Measurements from ENCODE around the gene HES7.
"Not testable (repeated sequence)": the region's sequence is repeated elsewhere in the genome, so short reads cannot be mapped to it uniquely, and the experiment has no call there.

Gene HES7

GRCh38 chr17:8095361-8095760, 28.5 kb downstream of the HES7 start:
- DNase-seq: no peak

GRCh38 chr17:8091033-8091687, 32.7 kb downstream of the HES7 start:
- DNase-seq: peak in 1 of 2 donors; percentile 35

DNA sequence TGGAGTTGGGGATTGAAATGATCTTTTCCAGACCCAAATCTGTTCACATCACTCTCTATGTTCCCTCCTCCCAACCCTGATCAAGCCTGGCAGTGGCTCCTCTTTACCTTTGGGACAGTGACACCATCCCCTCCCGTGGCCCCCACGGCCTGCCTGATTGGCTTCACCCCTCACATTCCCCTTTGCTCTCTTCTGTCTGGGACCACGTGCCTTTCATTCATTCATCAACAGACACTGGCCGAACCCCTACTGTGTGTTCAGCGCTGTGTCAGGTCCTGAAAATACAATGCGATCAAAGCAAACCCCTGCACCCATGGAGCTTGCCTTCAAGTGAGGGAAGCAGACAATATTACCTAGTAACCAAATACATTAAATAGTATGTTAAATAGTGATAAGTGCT, 34.2 kb downstream of the HES7 start:
- no peak for DNase-seq

DNA sequence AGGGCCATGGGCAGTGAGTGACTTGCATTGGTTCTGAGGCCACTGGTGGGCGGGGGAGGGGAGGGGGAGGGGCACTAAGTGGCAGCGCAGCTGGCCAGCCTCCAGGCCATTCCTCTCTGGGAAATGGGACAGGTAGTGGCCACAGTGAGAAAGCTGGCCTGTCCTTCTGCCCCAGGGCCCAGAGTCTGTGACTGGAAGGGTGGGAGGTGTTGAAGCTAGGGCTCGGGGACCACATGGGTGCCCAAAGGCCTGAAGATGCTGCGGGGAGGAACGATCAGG, 36.0 kb downstream of the HES7 start:
- no peak for DNase-seq

- no peak for DNase-seq
These were observed 36.6 kb downstream of the HES7 start, which contains the start of gene ALOX12B for GRCh38 chr17:8087075-8087951. Gene ALOX12B, minus strand, starts transcription at chr17:8087716. Its CDS starts 274 bp downstream, at chr17:8087442.

DNA sequence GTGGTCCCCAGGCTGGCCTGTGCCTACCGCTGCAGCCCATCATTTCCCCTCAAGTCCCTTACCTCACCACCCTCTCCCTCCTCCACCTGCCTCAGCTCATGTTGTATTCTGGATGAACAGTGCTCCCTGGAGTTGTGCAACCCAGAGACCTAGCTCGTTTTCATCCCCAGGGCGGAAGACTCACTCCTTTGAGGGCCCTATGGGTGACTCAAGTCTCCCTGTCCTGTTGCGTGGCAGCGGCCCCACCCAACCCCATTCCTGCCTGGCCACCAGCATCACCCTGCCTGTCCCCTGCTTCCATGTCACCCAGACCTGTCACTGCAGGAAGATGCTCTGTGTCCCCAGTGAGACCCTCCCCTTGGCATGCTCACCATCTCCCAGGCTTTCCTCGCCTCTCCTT, 39.7 kb downstream of the HES7 start:
- DNase-seq: no peak

DNA sequence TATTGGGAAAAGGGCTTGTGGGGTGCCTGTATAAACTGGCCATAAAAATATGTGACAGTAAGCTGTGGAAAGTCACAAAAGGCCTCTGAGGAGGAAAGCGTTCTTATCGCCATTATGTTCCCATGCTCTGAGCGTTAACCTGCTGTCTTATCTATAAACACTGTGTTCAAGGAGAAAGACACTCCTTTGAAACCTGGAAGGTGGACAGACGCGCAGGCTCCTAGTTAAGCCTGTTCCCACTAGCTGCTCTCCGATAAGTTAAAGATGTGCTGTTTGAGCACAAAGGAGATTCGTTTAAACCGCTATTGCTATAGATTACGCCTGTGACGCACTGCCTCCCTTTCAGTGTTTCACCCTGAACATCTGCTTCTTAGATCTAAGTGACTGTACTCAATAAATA, 41.6 kb downstream of the HES7 start:
- DNase-seq: no peak

GRCh38 chr17:8081876-8082275, 42.0 kb downstream of the HES7 start:
- DNase-seq: no peak

DNA sequence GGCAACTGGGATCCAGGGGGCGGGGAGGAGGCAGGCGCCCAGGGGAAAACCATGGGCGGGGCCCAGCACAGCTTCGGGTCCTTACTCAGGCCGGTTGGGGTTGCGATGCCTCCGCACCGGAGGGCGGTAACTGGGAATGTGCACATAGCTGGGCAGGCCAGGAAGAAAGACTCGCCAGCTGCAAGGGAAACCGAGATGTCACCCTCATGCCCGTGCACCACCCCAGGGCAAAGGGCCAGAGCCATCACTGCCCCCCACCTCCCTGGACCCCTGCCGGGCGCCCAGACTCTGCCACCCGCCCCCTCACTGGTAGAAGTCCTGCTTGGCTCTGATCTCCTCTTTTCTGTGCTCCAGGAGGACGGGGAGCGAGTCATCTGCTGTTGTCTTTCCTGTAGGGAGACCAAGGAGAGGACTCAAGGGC, 43.1 kb downstream of the HES7 start:
- no peak for DNase-seq

GRCh38 chr17:8080208-8080798, 43.6 kb downstream of the HES7 start:
- DNase-seq: no peak

- DNase-seq: peak; percentile 76 to 84
These were observed 44.4 kb downstream of the HES7 start for GRCh38 chr17:8079291-8080207.

GRCh38 chr17:8077939-8078338, 46.0 kb downstream of the HES7 start:
- DNase-seq: not testable (repeated sequence)

DNA sequence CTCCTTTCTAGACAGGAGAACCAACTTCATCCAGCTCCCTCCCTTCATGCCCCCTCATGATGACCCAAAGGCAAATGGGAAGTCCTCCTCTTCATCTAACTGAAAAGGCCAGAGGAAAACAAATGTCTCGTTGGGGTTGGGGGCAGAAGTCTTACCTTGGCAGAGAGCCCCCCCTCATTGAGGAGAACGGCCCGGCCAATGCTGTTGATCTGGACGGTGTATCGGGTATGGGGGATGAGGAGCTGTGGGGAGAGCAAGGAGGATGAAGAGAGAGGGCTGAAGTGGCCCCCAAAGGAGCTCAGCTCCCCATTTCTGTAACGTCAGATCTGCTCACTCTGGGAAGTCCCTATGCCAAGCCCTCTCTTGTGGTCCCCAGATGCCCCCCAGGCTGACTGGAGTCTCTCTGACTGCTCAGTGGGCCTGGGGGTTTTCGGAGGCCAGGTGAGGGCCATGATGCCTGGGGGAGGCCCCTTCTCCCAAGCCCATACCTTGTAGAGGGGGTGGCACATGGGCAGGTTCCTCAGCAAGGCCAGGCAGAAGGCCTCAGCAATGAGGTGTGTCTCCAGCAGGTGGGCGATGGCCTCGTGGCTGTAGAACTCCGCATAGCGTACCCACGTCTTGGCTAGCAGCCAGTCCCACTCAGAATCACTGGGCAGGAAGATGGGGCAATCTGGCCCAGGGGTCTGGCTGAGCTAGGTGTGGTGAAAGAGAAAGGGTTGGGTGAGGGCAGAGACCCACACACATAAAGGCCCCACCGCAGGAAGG, 47.2 kb downstream of the HES7 start:
- DNase-seq: no peak

GRCh38 chr17:8075574-8076342, 48.1 kb downstream of the HES7 start:
- DNase-seq: no peak

- no peak for DNase-seq
These were observed 48.8 kb downstream of the HES7 start for GRCh38 chr17:8075081-8075480.

GRCh38 chr17:8074554-8074953, 49.4 kb downstream of the HES7 start:
- DNase-seq: no peak

- DNase-seq: peak; percentile 87 to 89
These were observed 50.0 kb downstream of the HES7 start for GRCh38 chr17:8073627-8074484.

GRCh38 chr17:8072729-8073461, 51.0 kb downstream of the HES7 start:
- peak in 1 of 2 donors; percentile 37 for DNase-seq

- DNase-seq: no peak
These were observed 51.6 kb downstream of the HES7 start for GRCh38 chr17:8072341-8072728.

DNA sequence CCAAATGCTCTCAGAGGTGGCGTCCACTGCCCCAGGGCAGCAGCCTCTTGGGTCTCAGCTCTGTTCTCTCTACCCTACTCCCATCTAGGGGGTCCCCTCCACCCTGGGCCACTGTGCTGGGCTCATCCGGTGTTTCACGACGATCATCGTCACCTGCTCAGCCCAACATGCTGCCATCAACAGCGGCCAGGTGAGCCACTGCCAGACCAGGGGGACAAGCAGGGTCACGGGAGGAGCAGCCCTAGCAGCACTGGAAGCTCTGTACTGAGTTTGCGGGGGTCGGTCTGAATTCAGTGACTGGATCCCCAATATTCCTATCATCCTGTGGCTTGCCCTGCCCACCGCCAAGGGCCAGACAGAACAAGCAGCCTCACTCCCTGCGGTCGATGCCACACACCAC, 52.4 kb downstream of the HES7 start:
- no peak for DNase-seq

Measured in CD4-positive, alpha-beta T cell treated with Interferon alpha-2 for 1 hour (primary cell).